Osteoblast (primary cell): ENCODE measurements around the gene OLA1. TPM values are rescaled to one million over a fixed set of nuclear protein-coding genes. Genes with fewer than 3 reads are reported as not detected.

ENCODE experiments used
- DNase-seq: peaks from one replicate; pipeline ENCODE4 v3.0.0; 2011; ENCODE audit warnings: low spot score, mixed read lengths; ENCODE audit not compliant: insufficient read length; ENCODE audit errors: missing footprints
- H2AFZ ChIP-seq: 2 replicates; pipeline ENCODE4 v1.6.0; 2011; ENCODE audit warnings: mild to moderate bottlenecking, low read length
- H3K27ac ChIP-seq: 2 replicates; pipeline ENCODE4 v1.5.1; 2011; ENCODE audit warnings: mild to moderate bottlenecking, low read depth, low read length, moderate library complexity
- H3K27me3 ChIP-seq: 2 replicates; pipeline ENCODE4 v1.6.0; 2012; ENCODE audit warnings: mild to moderate bottlenecking, control low read depth, inconsistent platforms, low read length, moderate library complexity; ENCODE audit not compliant: insufficient read depth
- H3K36me3 ChIP-seq: 2 replicates; pipeline ENCODE4 v1.5.1; 2011; ENCODE audit warnings: mild to moderate bottlenecking, low read length, control low read depth, moderate library complexity; ENCODE audit not compliant: insufficient read depth
- H3K4me1 ChIP-seq: 2 replicates; pipeline ENCODE4 v1.5.1; 2011; ENCODE audit warnings: mild to moderate bottlenecking, low read length, control low read depth, moderate library complexity; ENCODE audit not compliant: insufficient read depth
- H3K4me2 ChIP-seq: 2 replicates; pipeline ENCODE4 v1.6.0; 2011; ENCODE audit warnings: mild to moderate bottlenecking, low read length; ENCODE audit not compliant: insufficient read depth
- H3K4me3 ChIP-seq: fragments of 200-600 bp; sonication (generic); 3 replicates; pipeline ENCODE4 v1.5.1; 2012; ENCODE audit warnings: mild to moderate bottlenecking, low read length, inconsistent platforms; ENCODE audit not compliant: insufficient read depth
- H3K79me2 ChIP-seq: 2 replicates; pipeline ENCODE4 v1.6.0; 2012; ENCODE audit warnings: mild to moderate bottlenecking, low read length, control low read depth, inconsistent platforms; ENCODE audit not compliant: insufficient read depth
- H3K9me3 ChIP-seq: 2 replicates; pipeline ENCODE4 v1.5.1; 2011; ENCODE audit warnings: low read depth, low read length, control low read depth
- H4K20me1 ChIP-seq: 2 replicates; pipeline ENCODE4 v1.6.0; 2012; ENCODE audit warnings: mild to moderate bottlenecking, low read length, control low read depth; ENCODE audit not compliant: insufficient read depth
- CTCF ChIP-seq: IDR thresholded peaks from 2 replicates; pipeline ENCODE4 v1.5.1; 2011; ENCODE audit warnings: mild to moderate bottlenecking, low read depth, low read length, moderate library complexity; ENCODE audit errors: extremely low read depth
- total RNA-seq: library from RNA; depleted of rRNA; stranded (reverse); fragments of >200 nt; gene quantifications from 2 replicates; pipeline ENCODE4 v1.2.3, GENCODE V29; 2012

Gene OLA1
- total RNA-seq, 1 donor: 79.3 TPM

DNA sequence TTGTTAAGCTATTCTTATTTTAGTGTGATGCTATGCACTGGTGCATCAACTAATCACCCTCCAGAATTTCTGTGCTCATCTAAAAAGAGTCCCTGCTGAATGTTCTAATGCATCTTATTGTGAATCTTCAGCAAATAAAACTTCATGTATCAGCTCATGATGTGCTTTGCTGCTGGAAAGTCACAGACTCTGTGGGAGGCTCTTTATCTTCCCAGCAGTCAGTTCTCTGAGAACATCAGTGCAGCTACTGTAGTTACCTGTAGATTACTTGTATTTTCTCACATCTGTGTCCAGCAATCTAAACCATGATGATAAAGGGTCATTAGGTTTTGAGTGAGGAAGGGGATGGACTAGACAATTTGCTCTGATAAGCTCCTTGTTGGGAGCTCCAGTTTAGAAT is 141.6 kb downstream of the OLA1 start:
- no peak overlapping the region for H3K27ac ChIP-seq
- no peak overlapping the region for H3K4me2 ChIP-seq
- no peaks in the 10 kb centered on the region for H3K27me3 ChIP-seq
- no peaks in the 10 kb centered on the region for H3K9me3 ChIP-seq
- no peaks in the 10 kb centered on the region for H3K36me3 ChIP-seq
- no peaks in the 10 kb centered on the region for H3K4me1 ChIP-seq
- H3K4me3 ChIP-seq: no peak overlapping the region
- H3K79me2 ChIP-seq: no peaks in the 10 kb centered on the region
- DNase-seq: no peak
- H2AFZ ChIP-seq: no peak overlapping the region
- no peaks in the 10 kb centered on the region for H4K20me1 ChIP-seq
- TF ChIP-seq CTCF: no peak

DNA sequence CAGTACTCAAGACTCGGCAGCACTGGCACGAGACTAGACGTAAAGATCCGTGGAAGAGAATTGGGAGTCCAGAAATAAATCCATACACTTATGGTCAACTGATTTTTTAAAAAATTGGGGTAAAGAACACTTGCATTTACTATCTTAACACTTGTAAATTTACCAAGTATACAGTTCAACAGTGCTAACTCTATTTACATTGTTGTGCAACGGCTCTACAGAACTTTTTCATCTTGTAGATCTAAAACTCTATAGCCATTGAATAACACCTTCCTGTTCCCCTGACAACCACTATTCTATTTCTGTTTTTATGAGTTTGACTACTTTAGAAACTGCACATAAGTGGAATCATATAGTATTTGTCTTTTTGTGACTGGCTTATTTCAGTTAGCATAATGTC is 153.8 kb downstream of the OLA1 start:
- Histone ChIP-seq H3K9me3 (no peaks in the 10 kb centered on the region), H3K27me3 (no peaks in the 10 kb centered on the region), H2AFZ (no peak overlapping the region)

DNA sequence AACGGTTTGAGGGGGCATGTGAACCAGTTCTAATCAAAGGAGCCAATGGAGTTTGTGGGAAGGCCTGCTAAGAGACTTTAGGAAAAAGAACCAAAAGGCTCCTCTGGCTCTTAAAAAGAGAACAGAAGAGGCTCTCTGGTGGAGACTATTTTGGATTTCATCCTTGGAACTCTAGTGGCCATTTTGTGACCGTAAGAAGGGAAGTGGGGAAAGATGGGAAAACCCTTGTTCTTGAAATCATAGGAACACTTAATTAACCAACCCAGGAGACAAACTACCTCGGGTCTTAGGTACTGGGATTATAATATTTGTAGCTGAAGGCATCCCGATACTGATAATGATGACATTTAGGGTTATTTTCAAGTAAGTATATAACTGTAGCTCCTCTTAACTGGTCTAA is 157.9 kb downstream of the OLA1 start:
- Histone ChIP-seq H4K20me1 (no peaks in the 10 kb centered on the region), H3K4me3 (no peak overlapping the region), H3K36me3 (no peaks in the 10 kb centered on the region), H3K9me3 (no peaks in the 10 kb centered on the region), H3K27ac (no peak overlapping the region), H3K4me2 (no peak overlapping the region), H3K4me1 (no peaks in the 10 kb centered on the region), H3K27me3 (no peaks in the 10 kb centered on the region), H2AFZ (no peak overlapping the region), H3K79me2 (no peaks in the 10 kb centered on the region)
- no peak for TF ChIP-seq CTCF
- DNase-seq: no peak

More for the DNA sequence above, 153.8 kb downstream of the OLA1 start:
- Histone ChIP-seq H3K36me3 (no peaks in the 10 kb centered on the region), H3K4me2 (no peak overlapping the region), H4K20me1 (no peaks in the 10 kb centered on the region), H3K4me3 (no peak overlapping the region), H3K4me1 (no peaks in the 10 kb centered on the region), H3K27ac (no peak overlapping the region), H3K79me2 (no peaks in the 10 kb centered on the region)
- no peak for DNase-seq
- TF ChIP-seq CTCF: no peak

DNA sequence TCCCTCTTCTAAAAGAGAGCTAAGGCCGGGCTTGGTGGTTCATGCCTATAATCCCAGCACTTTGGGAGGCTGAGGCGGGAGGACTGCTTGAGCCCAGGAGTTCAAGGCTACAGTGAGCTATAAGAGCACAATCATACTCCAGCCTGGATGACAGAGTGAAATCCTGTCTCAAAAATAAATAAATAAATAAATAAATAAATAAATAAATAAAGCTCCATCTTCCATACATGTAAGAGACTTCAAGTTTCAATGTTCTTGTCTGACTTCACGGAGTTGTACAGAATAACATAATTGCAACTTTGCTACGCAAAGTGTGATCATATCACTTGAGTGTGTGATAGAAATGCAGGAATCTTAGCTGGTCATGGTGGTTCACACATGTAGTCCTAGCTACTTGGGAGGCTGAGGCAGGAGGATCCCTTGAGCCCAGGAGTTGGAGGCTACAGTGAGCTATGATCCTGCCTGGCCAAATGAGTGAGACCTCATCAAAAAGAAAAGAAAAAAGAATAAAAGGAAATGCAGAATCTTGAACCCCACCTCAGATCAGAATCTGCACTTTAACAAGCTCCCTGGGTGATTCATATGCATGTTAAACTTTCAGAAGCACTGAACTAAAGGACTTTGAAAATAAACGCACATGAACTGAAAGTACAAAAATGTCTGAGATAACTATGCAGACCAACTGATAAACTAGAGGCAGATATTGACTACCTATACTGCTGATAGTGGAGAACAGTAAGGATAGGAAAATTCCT is 159.4 kb downstream of the OLA1 start:
- no peaks in the 10 kb centered on the region for H3K36me3 ChIP-seq
- no peak overlapping the region for H3K4me3 ChIP-seq
- H3K9me3 ChIP-seq: no peaks in the 10 kb centered on the region
- no peaks in the 10 kb centered on the region for H3K27me3 ChIP-seq
- no peak overlapping the region for H2AFZ ChIP-seq
- no peak for DNase-seq
- TF ChIP-seq CTCF: no peak
- H3K4me2 ChIP-seq: no peak overlapping the region
- no peaks in the 10 kb centered on the region for H3K4me1 ChIP-seq
- H4K20me1 ChIP-seq: no peaks in the 10 kb centered on the region
- no peaks in the 10 kb centered on the region for H3K79me2 ChIP-seq
- H3K27ac ChIP-seq: no peak overlapping the region
